ENCODE results near the gene RPS14. TPM values are rescaled to one million over a fixed set of nuclear protein-coding genes. Genes with fewer than 3 reads are reported as not detected.

Gene RPS14
- total and polyA plus RNA-seq, 8 donors = 1,164 to 2,138 (median 1,539) TPM

DNA sequence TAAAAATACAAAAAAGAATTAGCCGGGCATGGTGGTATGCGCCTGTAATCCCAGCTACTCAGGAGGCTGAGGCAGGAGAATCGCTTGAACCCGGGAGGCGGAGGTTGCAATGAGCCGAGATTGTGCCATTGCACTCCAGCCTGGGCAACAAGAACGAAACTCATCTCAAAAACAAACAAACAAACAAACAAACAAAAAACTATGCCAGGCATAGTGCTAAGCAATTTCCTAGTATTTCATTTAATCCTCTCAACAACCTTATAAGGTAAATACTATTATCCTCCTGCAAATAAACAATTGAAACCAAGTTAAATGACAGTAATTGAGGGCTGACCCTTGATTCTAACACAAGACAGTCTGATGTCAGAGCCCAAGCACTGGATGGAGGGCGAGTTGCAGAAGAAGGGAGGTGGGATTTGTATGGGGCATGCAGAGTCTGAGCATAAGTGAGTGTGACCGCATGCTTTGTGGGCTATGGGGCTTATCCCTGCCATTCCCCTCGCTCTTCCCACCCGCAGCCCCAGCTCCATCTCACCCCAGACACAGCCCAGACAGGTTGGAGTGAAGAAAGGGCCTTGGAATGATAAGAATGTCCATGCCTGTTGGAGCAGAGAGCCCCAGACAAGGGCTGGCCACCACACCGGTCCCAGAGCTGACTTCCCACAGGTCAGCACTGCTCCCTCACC lies 24.3 kb upstream of the RPS14 start:
- Histone ChIP-seq H3K36me3 (no peaks in the 10 kb centered on the region), H3K27me3 (no peaks in the 10 kb centered on the region), H3K4me3 (no peak overlapping the region), H3K4me1 (no peaks in the 10 kb centered on the region), H3K27ac (no peak overlapping the region), H3K9me3 (no peaks in the 10 kb centered on the region)
- TF ChIP-seq, protein P1, sequence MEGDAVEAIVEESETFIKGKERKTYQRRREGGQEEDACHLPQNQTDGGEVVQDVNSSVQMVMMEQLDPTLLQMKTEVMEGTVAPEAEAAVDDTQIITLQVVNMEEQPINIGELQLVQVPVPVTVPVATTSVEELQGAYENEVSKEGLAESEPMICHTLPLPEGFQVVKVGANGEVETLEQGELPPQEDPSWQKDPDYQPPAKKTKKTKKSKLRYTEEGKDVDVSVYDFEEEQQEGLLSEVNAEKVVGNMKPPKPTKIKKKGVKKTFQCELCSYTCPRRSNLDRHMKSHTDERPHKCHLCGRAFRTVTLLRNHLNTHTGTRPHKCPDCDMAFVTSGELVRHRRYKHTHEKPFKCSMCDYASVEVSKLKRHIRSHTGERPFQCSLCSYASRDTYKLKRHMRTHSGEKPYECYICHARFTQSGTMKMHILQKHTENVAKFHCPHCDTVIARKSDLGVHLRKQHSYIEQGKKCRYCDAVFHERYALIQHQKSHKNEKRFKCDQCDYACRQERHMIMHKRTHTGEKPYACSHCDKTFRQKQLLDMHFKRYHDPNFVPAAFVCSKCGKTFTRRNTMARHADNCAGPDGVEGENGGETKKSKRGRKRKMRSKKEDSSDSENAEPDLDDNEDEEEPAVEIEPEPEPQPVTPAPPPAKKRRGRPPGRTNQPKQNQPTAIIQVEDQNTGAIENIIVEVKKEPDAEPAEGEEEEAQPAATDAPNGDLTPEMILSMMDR (IDR thresholded peaks at IDR 0.05) = no peak
- DNase-seq (no peak), ATAC-seq (peak in 1 of 4 donors; percentile 50), FAIRE-seq (no peak)
- 86% methylated on average over 12 of the region's 12 CpGs for WGBS, 2 donors
- intact Hi-C loops (cut with DNase I) = loop anchor here in 1 of 3 donors (10.0 kb wide), 1 partner anchor 51 kb away; no protein-coding TSS in a partner anchor

DNA sequence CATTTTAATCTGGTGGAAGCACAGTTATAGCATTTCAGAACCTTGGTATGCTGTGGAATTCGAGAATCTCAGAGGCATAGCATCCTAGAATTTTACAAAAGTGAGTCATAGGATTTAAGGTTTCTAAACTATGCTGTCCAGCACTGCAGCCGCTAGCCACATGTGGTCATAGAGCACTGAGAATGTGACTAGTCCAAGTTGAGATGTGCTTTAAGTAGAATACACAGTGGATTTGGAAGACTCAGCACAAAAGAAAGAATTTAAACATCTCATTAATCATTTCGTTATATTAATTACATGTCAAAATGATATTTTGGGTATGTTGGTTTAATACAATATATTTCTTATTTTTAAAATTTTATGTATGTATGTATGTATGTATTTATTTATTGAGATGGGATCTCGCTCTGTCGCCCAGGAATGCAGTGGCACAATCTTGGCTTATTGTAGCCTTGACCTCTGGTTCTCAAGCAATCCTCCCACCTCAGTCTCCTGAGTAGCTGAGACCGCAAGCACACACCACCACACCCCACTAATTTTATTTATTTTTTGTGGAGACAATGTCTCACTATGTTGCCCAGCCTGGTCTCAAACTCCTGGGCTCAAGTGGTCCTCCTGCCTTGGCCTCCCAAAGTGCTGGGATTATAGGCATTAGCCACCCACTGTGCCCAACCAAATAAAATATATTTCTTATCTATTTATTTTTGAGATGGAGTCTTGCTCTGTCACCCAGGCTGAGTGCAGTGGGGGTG lies 20.4 kb upstream of the RPS14 start:
- ATAC-seq = peak in 2 of 4 donors; percentile 43 to 59
- no peak for DNase-seq
- TF ChIP-seq, protein P1 (IDR thresholded peaks at IDR 0.05) = no peak
- intact Hi-C loops (cut with DNase I) = loop anchor here in 2 of 3 donors (5.0 to 10.0 kb wide), 2 partner anchors 55 to 67 kb away; no protein-coding TSS in a partner anchor
- Histone ChIP-seq H3K27ac (no peak overlapping the region), H3K36me3 (no peaks in the 10 kb centered on the region), H3K4me3 (no peak overlapping the region), H3K9me3 (no peaks in the 10 kb centered on the region), H3K27me3 (no peaks in the 10 kb centered on the region), H3K4me1 (no peaks in the 10 kb centered on the region)
- FAIRE-seq = no peak
- 77 to 82% methylated on average over 6 of the region's 6 CpGs for WGBS, 2 donors

DNA sequence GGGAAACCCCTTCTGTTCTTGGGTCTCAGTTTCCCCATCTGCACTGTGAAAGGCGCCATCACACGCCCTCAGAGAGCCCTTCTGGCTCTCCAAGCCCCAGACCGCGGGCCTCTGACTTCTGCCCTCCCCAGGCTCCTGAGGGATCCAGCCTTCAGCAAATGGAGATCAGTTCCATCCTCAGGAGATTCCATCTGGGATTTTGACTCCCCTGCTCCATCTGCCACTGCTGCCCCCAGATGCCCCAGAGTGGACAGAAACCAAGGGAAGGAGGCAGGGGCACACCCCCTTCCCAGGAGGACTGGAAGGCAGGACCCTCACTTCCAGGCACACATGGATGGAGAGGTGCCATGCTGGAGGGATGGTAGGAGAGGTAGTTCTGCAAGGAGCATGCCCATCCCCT lies 18.7 kb upstream of the RPS14 start:
- TF ChIP-seq, protein P1 (IDR thresholded peaks at IDR 0.05) = no peak
- Histone ChIP-seq H3K4me1 (no peaks in the 10 kb centered on the region), H3K4me3 (no peak overlapping the region), H3K9me3 (no peaks in the 10 kb centered on the region), H3K27ac (no peak overlapping the region), H3K36me3 (no peaks in the 10 kb centered on the region), H3K27me3 (no peaks in the 10 kb centered on the region)
- DNase-seq (no peak), FAIRE-seq (no peak), ATAC-seq (no peak)
- intact Hi-C loops (cut with DNase I) = loop anchor here in 1 of 3 donors (5.0 kb wide), 1 partner anchor 69 kb away; no protein-coding TSS in a partner anchor
- WGBS, 2 donors = 83 to 96% methylated on average over 4 of the region's 4 CpGs

DNA sequence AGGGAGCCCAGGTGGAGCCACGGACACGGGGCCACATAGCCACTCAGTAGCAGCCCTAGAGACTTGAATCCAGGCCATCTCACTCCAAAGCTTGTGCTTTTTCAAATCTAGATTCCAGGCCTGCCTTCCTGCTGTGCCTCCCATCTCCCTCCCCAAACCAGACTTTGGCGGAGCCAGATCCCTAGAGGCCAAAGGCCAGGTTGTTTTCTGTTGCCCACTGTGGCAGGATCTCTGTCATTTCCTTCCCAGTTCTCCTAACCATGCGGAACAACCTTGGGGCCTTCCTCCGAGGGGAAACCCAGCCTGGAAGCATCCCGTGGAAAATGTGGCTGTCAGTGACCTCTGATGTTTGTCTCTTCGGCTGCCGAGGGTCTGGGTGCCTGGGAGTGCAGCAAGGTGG lies 16.4 kb upstream of the RPS14 start:
- Histone ChIP-seq H3K36me3 (no peaks in the 10 kb centered on the region), H3K4me3 (no peak overlapping the region), H3K27ac (no peak overlapping the region), H3K4me1 (no peaks in the 10 kb centered on the region), H3K9me3 (no peaks in the 10 kb centered on the region), H3K27me3 (no peaks in the 10 kb centered on the region)
- WGBS, 2 donors = 74 to 77% methylated on average over 8 of the region's 8 CpGs
- FAIRE-seq (no peak), DNase-seq (no peak), ATAC-seq (no peak)
- intact Hi-C loops (cut with DNase I) = loop anchor here in 1 of 3 donors (5.0 kb wide), 1 partner anchor 71 kb away; no protein-coding TSS in a partner anchor
- TF ChIP-seq, protein P1 (IDR thresholded peaks at IDR 0.05) = no peak

Measured in pancreas (tissue), 10 donors.